HG03108 (cell line): Measurements from ENCODE around the gene ILF3.
"Not testable (repeated sequence)": the region's sequence is repeated elsewhere in the genome, so short reads cannot be mapped to it uniquely, and the experiment has no call there.

Experiments used
- ATAC-seq: cut with Tn5 transposase; IDR thresholded peaks from one replicate; pipeline ENCODE4 v1.9.1; 2021; ENCODE audit warnings: moderate library complexity; ENCODE audit not compliant: unreplicated experiment

ILF3 gene

GRCh38 chr19:10671922-10672321 lies 17.8 kb downstream of the ILF3 start:
- not testable (repeated sequence) for ATAC-seq

GRCh38 chr19:10675214-10675613 lies 21.1 kb downstream of the ILF3 start:
- ATAC-seq = not testable (repeated sequence)

GRCh38 chr19:10677751-10678150 lies 23.6 kb downstream of the ILF3 start:
- no peak for ATAC-seq

GRCh38 chr19:10678813-10679212 lies 24.7 kb downstream of the ILF3 start:
- ATAC-seq = no peak

- no peak for ATAC-seq
These were observed 25.6 kb downstream of the ILF3 start for GRCh38 chr19:10679743-10680142.

- ATAC-seq = no peak
These were observed 26.5 kb downstream of the ILF3 start for GRCh38 chr19:10680545-10681135.

GRCh38 chr19:10681658-10682057 lies 27.5 kb downstream of the ILF3 start:
- ATAC-seq = no peak

GRCh38 chr19:10682397-10683063 lies 28.4 kb downstream of the ILF3 start:
- ATAC-seq = no peak

GRCh38 chr19:10683064-10683426 lies 28.9 kb downstream of the ILF3 start:
- ATAC-seq = no peak

GRCh38 chr19:10683582-10683981 lies 29.4 kb downstream of the ILF3 start:
- ATAC-seq = no peak

GRCh38 chr19:10685210-10685609 lies 31.1 kb downstream of the ILF3 start:
- no peak for ATAC-seq

GRCh38 chr19:10686193-10686592 lies 32.0 kb downstream of the ILF3 start:
- ATAC-seq = no peak

GRCh38 chr19:10686661-10687517 lies 32.7 kb downstream of the ILF3 start:
- no peak for ATAC-seq

GRCh38 chr19:10687518-10688288 lies 33.6 kb downstream of the ILF3 start:
- no peak for ATAC-seq

- ATAC-seq = no peak
These were observed 34.6 kb downstream of the ILF3 start for GRCh38 chr19:10688545-10689280.

- no peak for ATAC-seq
These were observed 36.2 kb downstream of the ILF3 start for GRCh38 chr19:10690341-10690781.

- no peak for ATAC-seq
These were observed 37.2 kb downstream of the ILF3 start for GRCh38 chr19:10691178-10691881.

- no peak for ATAC-seq
These were observed 37.7 kb downstream of the ILF3 start for GRCh38 chr19:10691883-10692282.

GRCh38 chr19:10692673-10693264 lies 38.6 kb downstream of the ILF3 start:
- no peak for ATAC-seq
